ENCODE measurements around the gene BBS1.
A peak's percentile ranks its signal among the peaks of the same experiment; 100 is the strongest.

The BBS1 gene

DNA sequence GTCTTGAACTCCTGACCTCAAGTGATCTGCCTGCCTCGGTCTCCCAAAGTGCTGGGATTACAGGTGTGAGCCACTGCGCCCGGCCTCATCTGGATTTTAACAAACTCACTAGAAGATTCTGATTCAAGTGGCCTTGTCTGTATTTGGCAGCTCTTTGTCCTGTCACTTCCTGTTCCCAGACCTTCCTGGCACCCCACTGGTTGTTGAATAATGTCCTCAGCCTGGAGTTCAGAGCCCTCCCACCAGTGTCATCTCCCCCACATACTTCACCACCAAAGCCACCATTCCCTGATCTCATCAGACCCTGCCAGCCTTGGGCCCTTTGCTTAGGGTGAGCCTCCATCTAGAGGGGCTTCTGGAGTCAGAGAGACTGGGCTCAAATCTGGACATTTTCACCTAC, 40.4 kb upstream of the BBS1 start:
- DNase-seq (ENCODE audit: low read depth): peak; percentile 70
- TF ChIP-seq CTCF (IDR thresholded peaks at IDR 0.05; ENCODE audit: low read depth, low read length) (no peak), MYC (IDR thresholded peaks at IDR 0.05; ENCODE audit: low read depth, low read length) (no peak), POLR2A (IDR thresholded peaks at IDR 0.05; ENCODE audit: extremely low read depth, insufficient read length) (no peak)
- TF ChIP-seq, protein P1, sequence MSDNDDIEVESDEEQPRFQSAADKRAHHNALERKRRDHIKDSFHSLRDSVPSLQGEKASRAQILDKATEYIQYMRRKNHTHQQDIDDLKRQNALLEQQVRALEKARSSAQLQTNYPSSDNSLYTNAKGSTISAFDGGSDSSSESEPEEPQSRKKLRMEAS (IDR thresholded peaks at IDR 0.05; ENCODE audit: low read depth, low read length): no peak
- no peak overlapping the region for H3K4me3 ChIP-seq (ENCODE audit: low read depth, low read length)

DNA sequence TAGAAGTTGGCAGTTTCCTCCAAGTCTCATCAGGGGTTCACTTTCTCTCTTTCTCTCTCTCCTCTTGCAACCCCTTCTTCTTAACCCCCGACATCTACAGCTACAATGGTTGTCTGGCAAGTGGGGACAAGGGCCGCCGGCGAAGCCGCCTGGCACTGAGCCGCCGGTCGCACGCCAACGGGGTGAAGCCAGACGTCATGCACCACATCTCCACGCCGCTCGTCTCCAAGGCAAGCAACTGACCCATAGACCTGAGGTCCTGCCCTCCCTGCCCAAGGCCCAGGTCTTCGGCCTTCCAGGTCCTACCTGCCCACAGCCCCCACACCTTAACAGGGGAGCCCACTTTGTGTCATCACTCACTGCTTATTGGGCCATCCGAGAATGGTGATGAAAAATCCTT, 39.3 kb upstream of the BBS1 start:
- no peak for DNase-seq (ENCODE audit: low read depth)
- TF ChIP-seq, protein P1 (IDR thresholded peaks at IDR 0.05; ENCODE audit: low read depth, low read length): no peak
- no peak for TF ChIP-seq CTCF (IDR thresholded peaks at IDR 0.05; ENCODE audit: low read depth, low read length)
- TF ChIP-seq POLR2A (IDR thresholded peaks at IDR 0.05; ENCODE audit: extremely low read depth, insufficient read length): no peak
- no peak for TF ChIP-seq MYC (IDR thresholded peaks at IDR 0.05; ENCODE audit: low read depth, low read length)
- H3K4me3 ChIP-seq (ENCODE audit: low read depth, low read length): no peak overlapping the region

DNA sequence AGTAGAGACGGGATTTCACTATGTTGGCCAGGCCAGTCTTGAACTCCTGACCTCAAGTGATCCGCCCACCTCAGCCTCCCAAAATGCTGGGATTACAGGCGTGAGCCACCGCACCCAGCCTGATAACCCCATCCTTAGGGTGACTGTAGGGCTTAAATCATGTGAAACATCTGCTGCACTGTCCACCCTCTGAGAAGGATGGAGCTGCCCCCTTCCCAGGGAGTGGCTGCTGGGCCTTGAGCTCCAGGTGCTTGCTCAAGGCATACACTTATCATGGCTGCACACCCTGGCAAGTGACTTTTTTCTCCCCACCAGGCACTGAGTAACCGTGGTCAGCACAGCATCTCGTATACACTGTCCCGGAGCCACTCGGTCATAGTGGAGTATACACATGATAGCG, 38.4 kb upstream of the BBS1 start:
- H3K4me3 ChIP-seq (ENCODE audit: low read depth, low read length): no peak overlapping the region
- no peak for TF ChIP-seq POLR2A (IDR thresholded peaks at IDR 0.05; ENCODE audit: extremely low read depth, insufficient read length)
- TF ChIP-seq, protein P1 (IDR thresholded peaks at IDR 0.05; ENCODE audit: low read depth, low read length): no peak
- no peak for TF ChIP-seq MYC (IDR thresholded peaks at IDR 0.05; ENCODE audit: low read depth, low read length)
- DNase-seq (ENCODE audit: low read depth): no peak

DNA sequence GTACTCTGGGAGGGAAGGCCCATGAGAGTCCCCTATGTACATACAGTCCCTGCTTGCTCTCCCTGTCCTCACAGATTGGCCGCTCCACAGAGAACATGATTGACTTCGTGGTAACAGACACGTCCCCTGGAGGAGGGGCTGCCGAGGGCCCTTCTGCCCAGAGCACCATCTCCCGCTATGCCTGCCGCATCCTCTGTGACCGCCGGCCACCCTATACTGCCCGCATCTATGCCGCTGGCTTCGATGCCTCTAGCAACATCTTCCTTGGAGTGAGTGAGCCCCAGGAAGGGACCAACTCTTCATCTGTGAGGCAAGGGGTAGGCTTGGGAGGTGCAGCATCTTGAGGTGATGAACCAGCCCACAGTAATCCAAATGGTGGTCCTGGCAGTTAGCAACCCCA, 37.3 kb upstream of the BBS1 start:
- no peak for DNase-seq (ENCODE audit: low read depth)
- no peak for TF ChIP-seq CTCF (IDR thresholded peaks at IDR 0.05; ENCODE audit: low read depth, low read length)
- TF ChIP-seq, protein P1 (IDR thresholded peaks at IDR 0.05; ENCODE audit: low read depth, low read length): no peak
- no peak for TF ChIP-seq POLR2A (IDR thresholded peaks at IDR 0.05; ENCODE audit: extremely low read depth, insufficient read length)
- no peak for TF ChIP-seq MYC (IDR thresholded peaks at IDR 0.05; ENCODE audit: low read depth, low read length)
- H3K4me3 ChIP-seq (ENCODE audit: low read depth, low read length): no peak overlapping the region

GRCh38 chr11:66473608-66474515, 36.6 kb upstream of the BBS1 start:
- H3K4me3 ChIP-seq (ENCODE audit: low read depth, low read length): no peak overlapping the region
- TF ChIP-seq MYC (IDR thresholded peaks at IDR 0.05; ENCODE audit: low read depth, low read length) (no peak), POLR2A (IDR thresholded peaks at IDR 0.05; ENCODE audit: extremely low read depth, insufficient read length) (no peak), CTCF (IDR thresholded peaks at IDR 0.05; ENCODE audit: low read depth, low read length) (no peak)
- TF ChIP-seq, protein P1 (IDR thresholded peaks at IDR 0.05; ENCODE audit: low read depth, low read length): no peak
- no peak for DNase-seq (ENCODE audit: low read depth)
